ENCODE measurements around the gene SPATA7.

SPATA7 gene

GRCh38 chr14:88422047-88422446 lies 36.6 kb downstream of the SPATA7 start:
- TF ChIP-seq POLR2AphosphoS5 (IDR thresholded peaks at IDR 0.05; ENCODE audit: low read depth, low read length) (no peak), SIN3A (IDR thresholded peaks at IDR 0.05; ENCODE audit: borderline replicate concordance, insufficient read depth, low read length) (no peak), TAF1 (IDR thresholded peaks at IDR 0.05; ENCODE audit: borderline replicate concordance, insufficient read depth, low read length) (no peak), FOXP2 (optimal IDR thresholded peaks at IDR 0.05; ENCODE audit: borderline replicate concordance, extremely low read depth, extremely low read length, insufficient read depth) (no peak), REST (IDR thresholded peaks at IDR 0.05; ENCODE audit: insufficient read depth in 1 of 2, low read depth in 2 of 2, low read length in 2 of 2) (no peak)

GRCh38 chr14:88422919-88423650 lies 37.6 kb downstream of the SPATA7 start:
- TF ChIP-seq TAF1 (IDR thresholded peaks at IDR 0.05; ENCODE audit: borderline replicate concordance, insufficient read depth, low read length) (no peak), SIN3A (IDR thresholded peaks at IDR 0.05; ENCODE audit: borderline replicate concordance, insufficient read depth, low read length) (no peak), FOXP2 (optimal IDR thresholded peaks at IDR 0.05; ENCODE audit: borderline replicate concordance, extremely low read depth, extremely low read length, insufficient read depth) (no peak), POLR2AphosphoS5 (IDR thresholded peaks at IDR 0.05; ENCODE audit: low read depth, low read length) (no peak), REST (IDR thresholded peaks at IDR 0.05; ENCODE audit: insufficient read depth in 1 of 2, low read depth in 2 of 2, low read length in 2 of 2) (no peak)

GRCh38 chr14:88424573-88424972 lies 39.1 kb downstream of the SPATA7 start:
- TF ChIP-seq REST (IDR thresholded peaks at IDR 0.05; ENCODE audit: insufficient read depth in 1 of 2, low read depth in 2 of 2, low read length in 2 of 2) (no peak), TAF1 (IDR thresholded peaks at IDR 0.05; ENCODE audit: borderline replicate concordance, insufficient read depth, low read length) (no peak), FOXP2 (optimal IDR thresholded peaks at IDR 0.05; ENCODE audit: borderline replicate concordance, extremely low read depth, extremely low read length, insufficient read depth) (no peak), POLR2AphosphoS5 (IDR thresholded peaks at IDR 0.05; ENCODE audit: low read depth, low read length) (no peak), SIN3A (IDR thresholded peaks at IDR 0.05; ENCODE audit: borderline replicate concordance, insufficient read depth, low read length) (no peak)

GRCh38 chr14:88426271-88426670 lies 40.8 kb downstream of the SPATA7 start:
- TF ChIP-seq SIN3A (IDR thresholded peaks at IDR 0.05; ENCODE audit: borderline replicate concordance, insufficient read depth, low read length) (no peak), TAF1 (IDR thresholded peaks at IDR 0.05; ENCODE audit: borderline replicate concordance, insufficient read depth, low read length) (no peak), POLR2AphosphoS5 (IDR thresholded peaks at IDR 0.05; ENCODE audit: low read depth, low read length) (no peak), REST (IDR thresholded peaks at IDR 0.05; ENCODE audit: insufficient read depth in 1 of 2, low read depth in 2 of 2, low read length in 2 of 2) (no peak), FOXP2 (optimal IDR thresholded peaks at IDR 0.05; ENCODE audit: borderline replicate concordance, extremely low read depth, extremely low read length, insufficient read depth) (no peak)

Data from PFSK-1 (cell line).